GM19467 (cell line): ENCODE data around the gene TRIM49C.
"Not testable (repeated sequence)": the region's sequence is repeated elsewhere in the genome, so short reads cannot be mapped to it uniquely, and the experiment has no call there.

ENCODE experiments used
- ATAC-seq: cut with Tn5 transposase; IDR thresholded peaks from one replicate; pipeline ENCODE4 v1.9.1; 2021; ENCODE audit warnings: mild to moderate bottlenecking, moderate library complexity; ENCODE audit not compliant: unreplicated experiment

TRIM49C gene

DNA sequence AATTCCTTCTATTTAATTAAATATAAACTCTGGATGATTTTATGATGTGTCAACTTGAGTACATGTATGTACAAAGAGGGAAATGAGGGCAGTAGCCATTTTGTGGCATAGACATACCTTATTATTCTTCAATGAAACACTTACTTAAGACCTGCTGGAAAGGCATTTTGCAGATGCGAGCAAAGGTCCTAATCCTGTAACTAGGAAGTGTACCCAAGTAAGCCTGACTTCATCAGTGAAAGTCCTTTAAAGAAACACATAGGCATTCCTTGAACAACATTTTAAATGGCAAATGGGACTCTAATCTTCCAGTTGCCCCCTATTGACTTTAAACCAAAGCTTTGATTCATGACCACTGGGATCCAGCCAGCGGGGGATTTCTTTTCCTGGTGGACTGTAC is at the start of gene TRIM49C:
Gene TRIM49C, plus strand, starts transcription at position 301 of the 400 bp plus-strand sequence. CDS start 4,106 bp downstream, outside the sequence.
- ATAC-seq = not testable (repeated sequence)

- not testable (repeated sequence) for ATAC-seq
These were observed 6.7 kb upstream of the TRIM49C start for GRCh38 chr11:90024184-90024583.

GRCh38 chr11:90051591-90052209 is 20.8 kb downstream of the TRIM49C start:
- ATAC-seq = not testable (repeated sequence)

- not testable (repeated sequence) for ATAC-seq
These were observed 21.4 kb downstream of the TRIM49C start for GRCh38 chr11:90052311-90052710.

DNA sequence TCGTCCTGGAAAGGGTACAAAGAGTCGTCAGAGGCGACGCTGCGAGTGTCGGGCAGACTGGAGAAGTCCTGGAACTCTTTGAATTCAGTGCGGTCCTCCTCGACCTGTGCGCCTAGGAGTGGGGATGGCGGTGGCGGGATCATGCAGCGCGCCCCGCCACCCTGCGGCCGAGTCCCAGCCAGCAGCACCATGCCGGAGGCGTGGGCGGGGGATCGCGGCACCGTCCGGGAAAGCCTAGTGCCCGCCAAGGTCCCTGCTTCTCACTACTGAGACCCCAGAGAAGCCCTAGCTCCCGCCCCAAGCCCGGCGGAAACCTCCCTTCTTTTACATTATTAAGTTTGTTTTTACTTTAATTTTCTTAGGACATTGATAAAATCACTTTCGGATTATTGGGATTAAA is 22.6 kb downstream of the TRIM49C start:
- not testable (repeated sequence) for ATAC-seq

DNA sequence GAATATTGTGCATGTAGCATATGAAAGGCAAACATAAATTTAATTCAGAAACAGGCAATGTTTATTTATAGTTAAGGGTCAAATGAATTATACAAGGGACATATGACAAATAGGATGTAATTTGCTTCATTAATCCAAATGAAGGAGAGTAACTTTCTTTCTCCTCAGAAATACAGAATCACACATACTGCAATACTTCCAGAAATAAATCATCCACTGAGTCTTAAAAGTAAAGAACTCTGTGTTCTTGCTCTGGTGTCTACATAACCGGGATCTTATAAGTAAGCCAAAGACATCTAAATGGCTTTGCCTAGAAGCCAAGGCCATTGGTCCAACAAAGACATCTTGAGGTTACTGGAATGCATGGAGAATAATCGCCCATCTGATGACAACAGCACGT is 54.7 kb downstream of the TRIM49C start, which contains the start of gene UBTFL1:
Gene UBTFL1, plus strand, starts transcription at position 301 of the 400 bp plus-strand sequence. Its CDS starts 0 bp downstream, at position 301.
- not testable (repeated sequence) for ATAC-seq

GRCh38 chr11:90088731-90089130 is 57.8 kb downstream of the TRIM49C start:
- ATAC-seq = not testable (repeated sequence)
